Measurements from ENCODE around the gene NOL6. TPM values are rescaled to one million over a fixed set of nuclear protein-coding genes. Genes with fewer than 3 reads are reported as not detected.

NOL6 gene
- total RNA-seq, 1 experiment from 2014 or later = 36.4 TPM

GRCh38 chr9:33466565-33467495, 6.9 kb downstream of the NOL6 start:
- H3K4me3 ChIP-seq (replicated peaks in 1 of 2; ENCODE audit: low read depth in 1 of 2, low read length in 2 of 2) = no peak overlapping the region
- ATAC-seq (peak; percentile 84), DNase-seq (ENCODE audit: low read depth, low spot score) (no peak)
- no TSS peak for BruUV-seq (replicated peaks)
- H3K27ac ChIP-seq (ENCODE audit: low read depth, low read length) = no peak overlapping the region
- H3K9me2 ChIP-seq (ENCODE audit: insufficient read depth) = no peaks in the 10 kb centered on the region
- H3K79me2 ChIP-seq (ENCODE audit: insufficient read depth, low read length) = peaks cover 20% of the 10 kb centered on the region
- no peaks in the 10 kb centered on the region for H3K27me3 ChIP-seq (ENCODE audit: insufficient read depth, low read length)
- intact Hi-C loops (cut with micrococcal nuclease) = loop anchor here (1.0 to 2.0 kb wide), 4 partner anchors 64 to 238 kb away; no protein-coding TSS in a partner anchor
- POLR2A ChIA-PET = interaction anchor here (1.6 kb wide), 1 partner anchor 13 kb away, joined by 5 read pairs; no protein-coding TSS in a partner anchor
- peaks cover 46 to 87% of the 10 kb centered on the region in 2 experiments for H3K36me3 ChIP-seq (ENCODE audit: control insufficient read depth in 1 of 2, insufficient read depth in 2 of 2, low read length in 2 of 2)
- CTCF ChIA-PET = interaction anchor here (0.7 to 4.7 kb wide), 22 partner anchors 8 to 240 kb away, joined by 3 to 53 read pairs (median 5); partner anchors contain the start of genes AQP3 and NFX1
- H3K9ac ChIP-seq (ENCODE audit: low read length) = no peak overlapping the region
- H3K9me3 ChIP-seq (ENCODE audit: control insufficient read depth in 1 of 2, insufficient read depth in 1 of 2, low read depth in 1 of 2, low read length in 2 of 2) = no peaks in the 10 kb centered on the region
- peaks cover 0 to 1% of the 10 kb centered on the region in 2 experiments; a peak in 2 of 4 replicates for H3K4me1 ChIP-seq (ENCODE audit: control insufficient read depth in 1 of 2, insufficient read depth in 2 of 2, low read length in 2 of 2)
- TF ChIP-seq SIN3A (IDR thresholded peaks at IDR 0.05; ENCODE audit: low read depth) (no peak), RAD21 (IDR thresholded peaks at IDR 0.05; ENCODE audit: low read depth) (peak; percentile 95), YY1 (IDR thresholded peaks at IDR 0.05; ENCODE audit: extremely low read depth, insufficient replicate concordance, low read depth, low read length) (no peak), CTCF (IDR thresholded peaks at IDR 0.05 in 2 of 3, conservative IDR thresholded peaks at IDR 0.05 in 1 of 3; ENCODE audit: borderline replicate concordance in 1 of 3, insufficient read depth in 1 of 3, low read depth in 2 of 3, low read length in 2 of 3) (peak; percentile 88 to 97 (median 93)), POLR2A (IDR thresholded peaks at IDR 0.05; ENCODE audit: borderline replicate concordance, extremely low read depth, insufficient read depth, insufficient read length) (no peak)
- no peak overlapping the region for H3K4me2 ChIP-seq (ENCODE audit: low read length)
- no peaks in the 10 kb centered on the region for H4K20me1 ChIP-seq (ENCODE audit: insufficient read depth)
- no peak overlapping the region for H2AFZ ChIP-seq (ENCODE audit: low read depth, low read length, poor library complexity, severe bottlenecking)
- RAD21 ChIA-PET (ENCODE audit: low non-redundant PET in 1 of 2, low total read pairs in 2 of 2, uncharacterized antibody in 2 of 2, unreplicated experiment in 2 of 2) = interaction anchor here (0.7 to 1.2 kb wide), 6 partner anchors 51 to 181 kb away, joined by 3 to 11 read pairs (median 6); no protein-coding TSS in a partner anchor

Data from HCT116 (cell line).